GM18519 (cell line): ENCODE measurements around the gene TACC3.

Source experiments
- ATAC-seq: cut with Tn5 transposase; IDR thresholded peaks from one replicate; pipeline ENCODE4 v1.9.1; 2021; ENCODE audit warnings: mild to moderate bottlenecking, moderate library complexity; ENCODE audit not compliant: unreplicated experiment, low FRiP score

The TACC3 gene

DNA sequence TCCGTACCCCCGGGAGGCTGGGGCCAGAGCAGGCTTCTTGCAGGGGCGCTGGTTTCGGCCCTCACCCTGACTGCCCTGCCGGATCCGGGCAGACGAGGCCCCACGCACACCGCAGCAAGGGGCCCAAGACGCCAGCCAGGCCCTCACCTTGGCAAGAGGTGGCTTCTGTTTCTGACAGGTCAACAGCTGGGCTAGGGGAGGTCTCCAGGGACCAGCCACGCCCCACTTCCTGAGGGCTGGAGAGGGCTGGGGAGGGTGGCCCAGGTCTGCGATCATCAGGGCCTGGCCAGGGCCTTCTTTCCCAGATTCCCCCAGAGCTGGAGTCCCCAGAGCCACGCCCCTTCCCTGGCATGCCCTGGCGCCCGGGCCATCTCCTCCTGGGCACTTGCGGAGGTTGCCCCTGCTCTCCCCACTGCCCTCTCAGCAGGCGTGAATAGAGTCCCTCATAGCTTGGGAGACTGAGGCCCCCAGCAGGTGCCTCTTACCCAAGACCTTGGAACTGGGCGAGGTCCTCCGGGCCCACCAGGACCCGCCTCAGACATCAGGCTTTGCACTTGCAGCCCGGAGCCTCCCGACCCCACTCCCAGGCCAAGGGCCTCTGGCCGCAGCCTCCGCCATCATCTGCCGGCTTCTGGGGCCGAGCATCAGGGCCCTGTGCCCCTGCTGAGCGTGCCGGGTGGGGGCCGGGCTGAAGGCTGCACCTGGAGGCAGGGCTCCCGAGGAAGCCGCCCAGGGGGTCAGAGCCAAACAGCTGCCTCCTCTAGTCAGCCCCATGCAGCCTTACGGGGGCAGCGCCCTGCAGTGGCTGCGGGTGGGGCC, 65.4 kb downstream of the TACC3 start:
- ATAC-seq: no peak

- ATAC-seq: no peak
These were observed 66.2 kb downstream of the TACC3 start for GRCh38 chr4:1787411-1788077.

DNA sequence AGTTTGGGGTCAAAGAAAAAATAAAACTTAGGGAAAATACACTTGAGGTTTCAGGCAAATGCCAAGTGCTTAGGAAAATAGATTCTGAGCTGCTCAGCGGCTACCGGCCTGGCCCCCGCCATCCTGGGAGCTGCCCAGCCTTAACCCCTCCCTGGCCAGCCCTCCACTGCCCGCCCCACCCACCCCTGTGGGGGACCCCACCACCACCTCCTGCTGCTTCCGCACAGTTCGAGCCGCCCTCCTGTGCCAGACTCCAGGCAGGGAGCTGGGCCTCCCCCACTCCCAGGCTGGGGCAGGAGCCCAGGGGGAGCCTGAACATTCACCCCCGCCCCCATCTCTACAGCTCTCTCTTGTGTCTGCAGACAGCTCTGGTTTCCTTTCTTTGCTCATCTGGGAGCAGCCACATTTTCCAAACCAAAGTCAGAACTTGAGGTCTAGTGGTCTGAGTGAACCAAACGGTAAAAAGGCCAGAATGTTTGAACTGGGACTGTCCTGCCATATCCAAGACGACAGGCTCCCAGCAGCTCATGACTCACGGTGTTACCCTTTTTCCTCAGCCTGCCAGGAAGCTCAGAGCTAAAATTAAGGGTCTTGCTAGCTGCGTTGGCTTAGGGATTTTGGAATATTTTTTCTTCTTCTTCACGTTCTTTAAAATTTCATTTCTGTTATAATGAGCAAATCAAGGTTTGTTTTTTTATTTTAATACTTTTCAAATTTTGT, 67.1 kb downstream of the TACC3 start:
- ATAC-seq: no peak

DNA sequence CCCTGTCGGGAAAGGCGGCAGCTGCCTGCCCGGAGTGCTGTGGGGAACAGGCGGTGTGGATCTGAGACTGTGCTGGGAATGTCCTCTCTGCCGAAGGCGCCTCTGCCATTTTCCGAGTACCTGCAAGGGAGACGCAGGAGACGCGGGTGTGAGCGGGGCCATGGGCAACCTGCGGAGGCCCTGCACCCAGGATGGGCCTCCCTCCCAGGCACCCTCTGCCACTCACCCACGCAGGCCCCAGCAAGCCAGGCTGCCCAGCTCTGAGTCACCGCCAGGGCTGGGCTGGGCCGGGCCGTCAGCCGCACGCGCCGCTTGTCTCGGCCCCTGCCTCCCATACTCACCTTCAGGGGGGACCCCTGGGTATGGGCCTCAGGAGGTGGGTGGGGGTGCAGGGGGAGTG, 68.2 kb downstream of the TACC3 start:
- ATAC-seq: no peak

DNA sequence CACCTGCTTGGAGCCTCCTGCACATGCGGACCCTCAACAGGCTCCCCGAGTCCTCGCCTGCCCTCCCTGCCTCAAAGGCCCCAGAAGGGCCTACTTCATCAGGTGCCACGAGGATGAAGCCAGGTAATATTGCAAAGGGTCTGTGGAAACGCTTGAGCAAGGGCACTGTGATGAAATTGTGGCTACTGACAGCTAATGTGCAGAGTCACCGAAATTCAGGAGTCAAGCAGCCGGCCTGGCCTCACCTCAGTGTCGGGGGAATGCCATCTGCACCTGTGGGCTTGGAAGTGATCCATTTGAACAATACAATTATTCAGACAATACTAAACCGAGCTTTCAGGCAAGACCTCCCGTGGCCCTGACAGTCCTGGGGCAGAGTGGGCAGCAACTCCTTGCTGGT, 68.7 kb downstream of the TACC3 start:
- ATAC-seq: no peak

DNA sequence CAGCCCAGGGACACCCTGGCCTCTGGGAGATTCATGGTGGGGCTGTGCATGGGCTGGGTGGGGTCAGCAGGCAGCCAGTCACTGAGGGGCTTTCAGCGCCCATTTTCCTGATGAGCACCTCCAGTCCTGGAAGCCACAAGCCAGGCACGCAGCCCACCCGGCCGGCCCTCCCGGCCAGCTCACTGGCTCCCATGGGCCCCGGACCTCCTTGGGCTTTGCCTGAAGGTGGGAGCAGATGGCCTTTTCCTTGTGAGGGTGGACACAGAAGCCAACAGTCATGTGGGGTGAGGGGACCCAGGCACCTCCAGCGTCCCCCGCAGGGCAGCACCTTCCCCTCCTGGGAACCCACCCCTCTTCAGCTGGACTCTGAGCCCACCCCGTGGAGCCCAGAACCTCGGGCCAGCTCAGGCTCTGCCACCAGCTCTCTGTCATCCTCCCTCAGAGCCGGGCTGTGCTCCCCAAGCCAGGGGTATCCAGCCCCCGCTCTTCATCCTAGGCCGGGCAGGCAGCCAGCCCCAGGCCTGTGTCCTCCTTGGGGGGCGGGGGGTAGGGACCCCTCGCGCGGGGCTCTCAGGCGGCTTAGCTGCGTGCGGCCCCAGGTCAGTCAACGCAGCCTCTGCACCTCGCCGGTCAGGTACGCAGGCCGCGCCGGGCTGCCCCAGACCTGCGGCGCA, 71.0 kb downstream of the TACC3 start:
- no peak for ATAC-seq

GRCh38 chr4:1792832-1793495, 71.6 kb downstream of the TACC3 start, which contains the start of gene FGFR3:
Gene FGFR3 (plus strand): TSS chr4:1793293. CDS start chr4:1793935, 642 bp downstream.
- no peak for ATAC-seq

DNA sequence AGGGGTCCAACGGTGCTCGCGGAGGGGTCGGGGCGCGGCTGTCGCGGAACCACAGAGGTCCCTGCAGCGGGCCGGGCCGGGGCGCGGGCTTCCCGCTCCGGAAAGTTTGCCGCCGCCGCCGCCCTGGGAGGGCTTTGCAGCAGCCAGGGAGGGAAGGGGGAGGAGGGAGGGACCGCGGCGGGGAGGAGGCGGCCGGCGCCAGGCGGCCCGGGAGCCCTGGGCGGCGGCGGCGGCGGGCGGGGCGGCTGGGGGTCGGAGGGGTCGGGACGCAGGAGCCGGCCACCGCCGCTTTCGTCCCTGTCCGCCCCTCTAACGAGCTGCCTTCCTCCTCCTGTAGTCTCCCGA, 72.1 kb downstream of the TACC3 start:
- no peak for ATAC-seq

DNA sequence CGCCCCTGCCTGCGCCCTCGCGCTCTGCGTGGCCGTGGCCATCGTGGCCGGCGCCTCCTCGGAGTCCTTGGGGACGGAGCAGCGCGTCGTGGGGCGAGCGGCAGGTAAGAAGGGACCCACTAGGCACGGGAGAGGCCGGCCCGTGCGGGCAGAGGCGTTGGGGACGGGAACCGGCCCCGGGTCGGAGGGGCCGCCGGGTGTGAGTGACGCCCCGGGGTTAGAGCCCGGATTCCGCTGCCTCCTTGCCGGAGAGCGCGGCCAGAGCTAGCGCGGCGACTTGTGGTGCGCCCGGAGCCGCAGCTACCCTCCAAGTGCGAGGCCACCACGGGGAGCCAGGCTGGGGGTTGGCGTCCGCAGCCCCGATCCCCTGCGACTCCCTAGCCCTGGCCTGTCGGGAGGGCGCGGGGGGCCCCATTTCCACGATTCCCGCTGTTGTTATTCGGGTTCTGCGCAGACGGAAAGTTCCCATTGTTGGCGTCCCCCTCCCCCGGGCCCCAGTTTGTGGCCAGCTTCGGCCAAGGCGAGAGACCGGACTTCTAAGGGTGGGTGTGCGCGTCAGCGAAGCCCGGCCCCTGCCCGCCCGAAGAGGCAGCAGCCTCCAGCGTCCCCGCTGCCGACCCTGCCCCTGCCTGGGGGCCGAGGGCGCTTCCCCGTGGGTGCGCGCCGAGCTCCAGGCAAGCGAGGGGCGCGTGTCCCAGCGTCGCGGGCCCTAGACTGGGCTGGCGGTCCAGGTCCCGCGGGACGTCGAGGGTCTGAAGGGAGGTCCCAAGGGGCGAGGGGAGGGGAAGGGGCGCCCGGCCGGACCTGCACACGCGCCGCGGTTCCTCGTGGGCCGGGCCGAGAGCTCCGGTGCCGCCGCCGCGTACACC, 72.9 kb downstream of the TACC3 start:
- ATAC-seq: no peak
